DMS114 treated with DMSO at 0.1 percent for 48 hours (cell line): ENCODE data around the gene CSGALNACT2.
"Not testable (repeated sequence)": the region's sequence is repeated elsewhere in the genome, so short reads cannot be mapped to it uniquely, and the experiment has no call there.

Experiments used
- DNase-seq: peaks from one replicate; lab custom pipeline; 2025; ENCODE audit not compliant: unreplicated experiment; lab: John Stamatoyannopoulos, UW

CSGALNACT2 gene

DNA sequence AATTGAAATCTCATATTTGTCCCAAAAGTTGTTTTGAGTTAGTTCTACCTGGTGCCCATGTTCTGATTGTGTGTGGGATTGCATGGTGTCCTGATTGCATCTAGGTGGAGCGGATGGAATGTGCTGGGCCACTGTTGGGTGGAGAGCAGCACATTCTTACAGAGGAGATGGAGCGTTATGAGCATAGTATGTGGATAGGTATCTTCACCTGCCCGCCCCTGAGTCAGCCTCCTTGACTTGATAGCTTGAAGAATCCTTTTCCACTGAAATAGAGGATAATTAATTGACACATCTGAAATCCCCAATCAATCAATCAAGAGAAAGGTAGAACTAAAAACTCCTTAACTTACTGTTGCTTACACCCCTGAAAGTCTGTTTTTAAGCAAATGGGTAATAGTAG, 45.5 kb downstream of the CSGALNACT2 start:
- not testable (repeated sequence) for DNase-seq

DNA sequence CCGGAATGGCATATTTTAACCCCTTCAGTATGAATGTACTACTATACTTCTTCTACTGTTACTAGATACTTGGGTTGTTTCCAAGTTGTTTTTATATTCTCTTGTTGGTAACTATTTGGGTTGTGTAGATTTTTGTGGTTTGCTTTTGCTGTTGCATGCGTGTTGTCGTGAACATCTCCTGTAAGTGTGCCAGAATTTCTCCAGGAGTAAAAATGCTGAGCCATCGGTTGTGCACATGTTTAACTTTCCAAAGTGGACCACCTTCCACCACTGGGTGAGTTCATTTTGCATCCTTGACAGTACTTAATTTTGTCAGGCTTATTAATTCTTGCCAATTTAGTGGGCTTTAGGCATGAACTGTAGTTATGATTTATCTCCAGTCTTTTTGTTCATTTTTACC, 47.9 kb downstream of the CSGALNACT2 start:
- no peak for DNase-seq

DNA sequence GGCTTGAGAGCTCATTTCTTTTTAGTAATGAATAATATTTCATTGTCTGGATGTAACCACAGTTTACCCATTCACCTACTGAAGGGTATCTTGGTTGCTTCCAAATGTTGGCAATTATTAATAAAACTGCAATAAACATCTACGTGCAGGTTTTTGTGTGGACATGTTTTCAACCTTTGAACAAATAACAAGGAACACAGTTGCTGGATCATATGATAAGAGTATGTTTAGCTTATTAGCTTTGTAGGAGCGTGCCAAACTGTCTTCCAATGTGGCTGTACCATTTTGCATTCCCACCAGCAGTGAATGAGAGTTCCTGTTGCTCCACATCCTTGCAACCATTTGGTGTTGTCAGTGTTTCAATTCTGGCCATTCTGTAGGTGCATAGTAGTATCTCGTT, 49.0 kb downstream of the CSGALNACT2 start:
- no peak for DNase-seq

DNA sequence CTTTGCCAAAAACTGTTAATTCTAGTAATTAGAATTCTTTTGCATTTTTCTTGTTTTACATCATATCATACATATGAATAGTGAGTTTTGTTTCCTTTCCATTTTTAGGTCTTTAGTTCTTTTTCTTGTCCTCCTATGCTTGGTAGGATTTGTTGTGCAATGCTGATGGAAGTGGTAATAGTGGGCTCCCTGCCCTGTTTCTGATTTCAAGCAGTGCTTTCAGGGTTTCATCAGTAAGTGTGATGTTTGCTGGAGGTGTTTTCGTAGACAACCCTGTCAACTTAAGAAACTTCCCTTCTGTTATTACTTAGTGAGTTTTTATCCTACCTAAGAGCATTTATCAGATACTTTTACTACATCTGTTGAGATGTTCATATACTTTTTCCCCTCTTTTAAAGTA, 50.5 kb downstream of the CSGALNACT2 start:
- DNase-seq: no peak

DNA sequence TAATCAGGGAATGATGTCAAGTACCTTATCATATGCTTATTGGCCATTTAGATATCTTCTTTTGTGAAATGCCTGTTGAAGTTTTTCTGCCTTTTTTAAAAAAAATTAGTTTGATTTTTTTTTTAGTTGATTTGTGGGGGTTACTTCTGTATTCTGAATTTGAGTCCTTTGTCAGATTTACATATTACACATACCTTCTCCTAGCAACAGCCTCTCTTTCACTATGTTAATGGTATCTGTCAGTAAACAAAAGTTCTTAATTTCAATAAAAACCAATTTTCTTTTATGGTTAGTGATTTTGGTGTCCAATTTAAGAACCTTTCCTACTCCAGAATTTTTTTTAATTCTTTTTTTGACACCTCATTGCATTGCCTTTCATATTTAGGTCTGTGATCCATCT, 52.0 kb downstream of the CSGALNACT2 start:
- no peak for DNase-seq

DNA sequence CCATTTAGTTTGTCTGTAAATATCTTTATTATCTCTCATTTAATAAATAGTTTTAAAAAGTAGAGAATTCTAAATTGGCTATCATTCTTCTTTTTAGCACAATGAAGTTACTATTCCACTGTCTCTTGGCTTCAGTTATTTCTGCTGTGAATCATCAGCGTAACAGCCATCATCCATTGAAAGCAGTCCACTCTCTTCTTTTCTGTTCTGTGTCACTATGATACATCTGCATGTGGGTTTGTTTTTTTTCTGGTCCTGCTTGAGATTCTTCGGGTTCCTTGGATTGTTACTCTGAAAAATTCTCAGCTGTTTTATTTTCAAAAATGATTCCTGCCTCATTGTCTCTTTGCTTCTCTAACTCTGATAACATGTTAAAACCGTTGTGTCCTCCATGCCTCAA, 52.5 kb downstream of the CSGALNACT2 start:
- no peak for DNase-seq

DNA sequence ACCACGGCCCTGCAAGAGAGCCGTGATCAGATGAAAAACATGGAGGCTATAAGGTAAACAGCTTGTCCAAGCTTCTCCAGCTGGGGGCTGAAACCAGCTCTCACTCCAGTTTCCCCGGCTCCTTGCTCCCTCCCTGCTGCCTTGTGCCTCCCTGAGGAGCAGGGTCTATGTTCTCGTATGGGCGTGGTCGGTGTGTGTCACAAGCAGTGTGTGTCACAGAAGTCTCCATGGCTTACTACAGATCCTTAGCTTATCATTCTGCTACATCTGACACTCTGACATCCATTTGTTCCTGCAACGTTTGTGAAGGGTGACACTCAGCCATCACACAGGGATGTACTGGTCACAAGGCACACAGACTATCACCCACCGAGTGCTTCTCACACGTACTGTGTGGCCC, 54.6 kb downstream of the CSGALNACT2 start:
- DNase-seq: no peak

DNA sequence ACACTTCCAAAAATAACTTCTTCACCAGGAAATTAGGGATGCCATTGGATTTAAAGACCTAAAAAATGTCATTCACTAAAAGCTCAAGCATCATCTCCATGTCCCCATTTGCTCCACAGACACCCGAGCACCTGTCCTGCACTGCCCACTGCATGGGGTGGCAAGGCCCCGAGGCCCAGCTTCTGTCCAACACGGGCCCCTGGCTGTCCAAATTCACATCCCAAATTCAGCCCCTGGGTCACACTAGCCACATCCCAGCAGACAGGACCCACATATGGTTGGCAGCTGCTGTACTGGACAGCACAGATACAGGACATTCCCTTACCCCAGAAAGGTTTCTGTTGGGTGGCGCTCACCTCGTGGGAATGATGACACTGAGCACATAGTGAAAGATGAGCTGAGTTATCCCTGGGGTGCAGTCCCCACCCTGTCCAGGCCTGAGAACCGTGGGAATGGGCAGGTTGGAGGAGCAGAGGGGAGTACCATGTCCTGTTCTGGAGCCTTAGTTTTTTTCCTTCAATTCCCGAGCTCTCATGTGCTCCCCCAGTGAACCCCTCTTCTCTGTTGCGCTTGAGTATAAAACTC, 55.3 kb downstream of the CSGALNACT2 start:
- no peak for DNase-seq

DNA sequence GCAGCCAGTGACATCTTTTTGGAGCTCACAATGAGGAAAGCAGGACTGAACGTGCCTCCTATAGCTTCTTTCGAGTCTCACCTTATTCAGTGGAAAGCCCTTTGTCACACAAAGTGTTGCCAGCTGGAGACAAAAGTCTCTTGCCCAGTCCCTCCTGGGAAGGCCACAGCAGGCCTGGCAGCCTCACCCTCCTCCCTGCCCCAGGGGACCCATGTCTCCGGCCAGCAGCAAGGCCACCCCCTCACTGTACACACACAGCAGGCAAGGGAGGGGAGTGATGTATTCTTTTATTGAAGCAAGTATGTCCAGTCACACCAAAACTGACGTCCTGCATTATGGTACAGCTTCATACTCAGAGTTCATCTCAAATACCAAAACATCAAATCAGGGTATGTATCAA, 56.0 kb downstream of the CSGALNACT2 start:
- no peak for DNase-seq

DNA sequence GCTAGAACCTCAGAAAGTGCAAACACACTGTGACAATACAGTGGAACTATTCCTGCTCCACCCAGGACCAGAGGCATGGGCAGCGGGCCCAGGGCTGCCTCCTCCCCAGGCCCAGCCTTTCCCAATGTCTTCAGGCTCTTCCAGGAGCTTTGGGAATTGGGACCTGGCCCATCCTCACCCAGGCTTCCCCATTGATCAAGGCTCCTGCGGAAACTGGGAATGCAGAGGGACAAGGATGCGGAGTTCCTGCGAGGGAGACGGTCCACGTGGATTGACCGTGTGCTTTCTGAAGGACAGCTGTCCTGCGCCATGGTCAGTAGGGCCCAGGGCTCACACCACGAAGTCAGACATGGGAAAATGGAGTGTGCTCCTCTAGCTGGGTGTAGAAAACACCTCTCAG, 56.6 kb downstream of the CSGALNACT2 start:
- DNase-seq: no peak

DNA sequence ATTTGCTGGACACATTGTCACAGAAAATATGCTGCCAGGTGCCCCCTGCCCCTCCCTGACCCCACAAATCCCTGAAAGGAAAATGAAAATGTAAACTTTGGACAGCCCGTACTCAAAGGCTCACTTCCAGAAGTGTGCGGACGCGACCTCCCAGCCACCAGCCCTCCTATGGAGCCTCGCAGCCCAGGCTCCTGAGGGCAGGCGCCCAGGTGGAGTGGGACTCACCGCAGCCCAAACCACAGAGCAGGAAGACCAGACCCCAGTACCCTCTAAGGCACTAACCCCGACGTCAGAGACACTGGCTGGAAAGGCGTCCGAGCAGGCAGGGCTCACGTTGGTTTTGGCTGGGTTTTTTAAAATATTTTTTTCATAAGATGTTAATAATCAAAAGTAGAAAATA, 57.3 kb downstream of the CSGALNACT2 start:
- no peak for DNase-seq

DNA sequence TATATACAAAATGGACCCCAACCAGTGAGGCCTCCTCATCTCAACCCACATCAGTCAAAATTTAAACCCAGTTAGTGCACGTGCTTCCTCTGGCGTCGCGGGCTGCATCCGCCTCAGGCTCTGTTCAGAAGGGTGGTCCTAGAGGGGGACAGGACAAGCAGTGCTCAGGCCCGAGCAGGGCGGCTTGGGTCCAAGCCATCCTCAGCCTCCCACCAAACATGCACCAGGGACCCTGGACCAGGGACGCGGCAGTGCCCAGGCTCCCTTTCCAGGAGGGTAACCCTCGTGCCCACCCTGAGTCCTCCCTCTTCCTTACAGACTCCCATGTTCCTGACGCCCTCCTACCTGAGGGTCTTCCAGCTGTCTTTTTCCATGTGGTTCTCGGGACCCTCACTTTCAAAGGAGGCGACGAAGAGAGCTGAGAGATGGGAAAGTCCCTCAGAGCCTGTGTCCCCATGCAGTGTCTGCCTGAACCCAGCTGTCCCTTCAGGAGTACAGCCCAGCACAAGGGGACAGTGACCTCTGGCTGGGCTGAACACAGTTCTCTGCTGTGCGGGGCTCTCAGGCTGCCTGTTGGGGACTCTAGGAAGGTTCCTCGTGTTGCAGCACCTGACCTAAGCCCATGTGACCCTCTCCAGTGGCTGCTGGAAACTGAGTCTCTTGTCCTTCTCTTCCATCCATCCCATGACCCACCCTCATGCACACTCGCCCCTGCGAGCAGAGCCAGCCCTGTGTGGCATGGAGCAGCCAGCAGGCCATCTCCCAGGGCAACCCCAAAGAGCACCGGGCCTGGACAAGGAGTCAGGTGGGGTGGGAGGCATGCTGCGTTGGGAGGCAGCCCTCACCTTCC, 58.1 kb downstream of the CSGALNACT2 start:
- no peak for DNase-seq

DNA sequence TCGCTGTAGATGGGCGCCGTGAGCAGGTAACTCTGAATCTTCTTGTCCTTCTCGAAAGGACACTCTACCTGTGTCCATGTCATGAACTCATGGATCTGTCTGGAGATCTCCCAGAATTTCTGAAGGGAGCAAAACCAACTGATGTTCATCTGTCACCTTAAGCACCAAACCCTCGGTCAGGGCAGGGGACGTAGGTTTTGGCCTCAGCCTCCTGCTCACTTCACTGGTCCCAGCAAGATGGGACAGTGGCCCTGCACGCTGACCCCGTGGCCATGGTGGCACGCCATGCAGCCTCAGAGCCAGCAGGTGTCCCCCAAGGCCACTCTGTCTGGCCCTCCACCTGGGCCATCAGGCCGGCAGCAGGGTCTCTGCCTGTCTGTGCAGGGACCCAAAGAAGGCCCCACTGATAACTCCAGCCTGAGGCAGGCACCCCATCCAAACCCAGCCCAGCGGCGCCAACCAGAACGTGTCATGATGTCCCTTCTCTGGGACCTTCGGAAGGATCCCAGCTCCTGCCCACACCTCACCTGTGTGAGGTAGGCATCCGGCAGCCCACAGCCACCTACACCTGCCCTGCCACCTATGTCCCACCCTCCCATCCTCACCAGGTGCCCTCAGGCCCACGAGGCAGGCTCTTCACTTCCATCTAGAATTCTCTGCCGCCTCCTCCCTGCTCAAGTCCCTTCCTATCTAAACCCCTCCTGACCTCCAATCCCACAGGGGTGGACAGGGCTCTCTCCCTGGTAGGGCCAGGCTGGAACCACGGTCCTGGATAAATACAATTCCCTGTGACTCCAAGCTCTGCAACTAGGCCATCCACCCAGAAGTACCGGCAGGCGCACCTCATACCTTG, 59.0 kb downstream of the CSGALNACT2 start:
- DNase-seq: no peak

DNA sequence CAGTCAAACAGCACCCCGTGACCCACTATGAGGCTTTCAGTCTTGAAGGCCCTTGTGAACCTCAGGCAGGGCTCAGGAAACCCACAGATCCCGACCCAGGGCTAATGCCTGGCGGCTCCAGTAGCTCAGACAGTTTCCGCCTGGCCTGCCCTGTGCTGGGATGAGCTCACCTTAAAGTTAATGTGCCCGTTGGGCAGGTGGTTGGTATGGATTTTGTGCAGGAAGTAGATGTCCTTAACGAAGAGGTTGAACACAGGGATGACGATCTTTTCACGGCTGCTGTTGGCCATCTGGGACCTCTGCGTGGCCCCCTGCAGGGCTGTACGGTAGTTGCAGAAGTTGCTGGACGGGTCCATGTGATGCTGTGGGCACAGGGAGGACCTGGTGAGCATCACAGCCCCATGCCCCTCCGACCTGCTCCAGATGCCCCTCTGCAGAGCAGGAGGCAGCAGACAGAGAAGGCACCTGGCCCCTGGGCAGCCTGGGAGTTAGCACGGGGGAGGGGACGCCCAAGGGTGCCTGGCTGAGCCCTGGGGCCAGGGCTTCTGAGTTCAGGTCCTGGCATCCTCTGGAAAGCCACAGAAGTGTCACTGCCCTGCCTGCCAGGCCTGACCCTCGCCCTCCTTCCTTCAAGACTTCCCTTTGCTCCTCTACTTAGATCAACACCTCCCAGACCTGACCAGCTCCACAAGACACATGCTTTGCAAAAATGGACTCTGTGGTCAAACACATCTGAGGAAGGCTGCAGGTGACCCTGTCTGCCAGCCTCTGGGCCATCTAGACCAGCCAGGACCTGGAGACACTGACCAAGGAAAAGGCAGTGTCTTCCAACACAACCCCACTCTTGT, 59.8 kb downstream of the CSGALNACT2 start:
- no peak for DNase-seq

DNA sequence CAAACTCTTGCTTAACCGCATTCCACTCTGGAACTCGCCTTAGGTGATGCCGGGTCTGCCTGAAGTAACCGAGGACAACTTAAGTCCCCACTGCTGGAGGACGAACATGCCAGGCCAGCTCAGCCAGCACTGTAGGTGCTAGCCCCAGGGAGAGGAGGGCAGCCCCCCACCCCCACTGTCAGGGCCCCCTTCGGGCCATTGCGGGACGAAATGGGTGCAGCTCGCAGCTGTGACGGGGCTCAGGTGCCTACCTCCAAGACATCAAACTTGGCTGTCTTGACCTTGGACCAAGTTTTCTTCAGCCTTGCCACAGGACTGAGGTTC, 60.4 kb downstream of the CSGALNACT2 start:
- no peak for DNase-seq

DNA sequence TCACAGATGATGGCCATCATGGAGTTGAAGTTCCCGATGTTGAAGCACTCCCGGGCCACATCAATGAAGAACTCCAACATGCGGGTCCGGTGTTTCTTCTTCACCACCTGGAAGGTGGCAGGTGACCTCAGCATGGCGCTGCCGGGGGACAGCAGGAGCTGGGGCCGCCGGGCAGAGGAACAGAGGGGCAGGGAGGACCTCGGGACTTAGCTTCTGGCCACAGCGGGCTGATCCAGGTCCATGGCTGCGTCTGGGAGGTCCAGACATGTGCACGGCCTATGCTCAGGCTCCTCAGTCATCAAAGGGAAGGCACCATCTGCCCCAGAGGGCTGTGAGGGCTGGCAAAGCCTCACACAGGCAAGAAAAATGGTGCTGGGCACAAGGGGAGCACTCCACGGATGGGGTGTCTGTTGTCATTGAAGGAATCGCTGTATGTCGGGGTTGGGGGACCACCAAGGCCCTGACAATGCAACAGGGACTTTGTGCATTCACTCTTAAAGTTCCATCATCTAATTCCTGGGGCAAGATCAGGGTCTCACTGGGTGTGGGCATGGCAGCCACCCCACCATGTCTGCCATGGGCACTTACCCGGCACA, 60.9 kb downstream of the CSGALNACT2 start:
- no peak for DNase-seq

DNA sequence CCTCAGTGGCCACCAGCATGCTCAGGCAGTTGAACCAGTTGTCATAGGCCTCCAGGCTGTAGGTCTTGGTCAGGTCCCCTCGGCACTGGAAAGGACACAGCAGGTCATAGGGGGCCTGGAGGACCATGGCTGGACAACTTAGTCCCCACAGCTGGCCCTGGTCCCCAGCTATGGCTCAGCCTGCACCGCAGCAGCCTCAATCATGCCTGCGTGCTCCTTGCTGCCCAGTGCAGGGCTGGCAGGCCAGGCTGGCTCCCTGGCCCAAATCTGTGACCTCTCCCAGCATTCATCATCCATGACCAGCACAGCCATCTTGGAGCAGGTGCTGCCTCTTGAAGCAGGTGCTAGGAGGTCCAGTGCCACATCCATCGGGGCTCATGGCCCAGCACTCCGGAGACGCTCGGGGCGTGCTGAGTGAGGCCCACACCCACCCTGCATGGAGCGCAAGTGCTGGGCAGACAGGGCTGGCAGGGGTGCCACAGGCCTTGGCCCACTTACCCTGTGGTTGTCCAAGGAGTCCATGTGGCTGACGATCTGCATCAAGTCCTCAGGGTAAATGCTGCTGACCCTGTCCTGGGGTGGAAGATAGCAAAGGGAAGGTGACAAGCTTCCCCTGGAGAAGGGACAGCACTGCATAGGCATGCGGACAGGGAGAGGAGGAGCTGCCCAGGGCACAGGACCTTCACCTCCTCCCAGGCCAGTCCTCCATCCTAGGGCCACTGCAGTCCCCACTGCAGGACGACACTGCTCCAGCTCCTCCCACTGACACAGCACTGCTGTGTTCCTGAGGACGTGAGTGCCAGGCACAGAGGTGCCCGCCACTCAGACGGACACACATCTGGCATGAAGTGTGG, 61.7 kb downstream of the CSGALNACT2 start:
- no peak for DNase-seq

DNA sequence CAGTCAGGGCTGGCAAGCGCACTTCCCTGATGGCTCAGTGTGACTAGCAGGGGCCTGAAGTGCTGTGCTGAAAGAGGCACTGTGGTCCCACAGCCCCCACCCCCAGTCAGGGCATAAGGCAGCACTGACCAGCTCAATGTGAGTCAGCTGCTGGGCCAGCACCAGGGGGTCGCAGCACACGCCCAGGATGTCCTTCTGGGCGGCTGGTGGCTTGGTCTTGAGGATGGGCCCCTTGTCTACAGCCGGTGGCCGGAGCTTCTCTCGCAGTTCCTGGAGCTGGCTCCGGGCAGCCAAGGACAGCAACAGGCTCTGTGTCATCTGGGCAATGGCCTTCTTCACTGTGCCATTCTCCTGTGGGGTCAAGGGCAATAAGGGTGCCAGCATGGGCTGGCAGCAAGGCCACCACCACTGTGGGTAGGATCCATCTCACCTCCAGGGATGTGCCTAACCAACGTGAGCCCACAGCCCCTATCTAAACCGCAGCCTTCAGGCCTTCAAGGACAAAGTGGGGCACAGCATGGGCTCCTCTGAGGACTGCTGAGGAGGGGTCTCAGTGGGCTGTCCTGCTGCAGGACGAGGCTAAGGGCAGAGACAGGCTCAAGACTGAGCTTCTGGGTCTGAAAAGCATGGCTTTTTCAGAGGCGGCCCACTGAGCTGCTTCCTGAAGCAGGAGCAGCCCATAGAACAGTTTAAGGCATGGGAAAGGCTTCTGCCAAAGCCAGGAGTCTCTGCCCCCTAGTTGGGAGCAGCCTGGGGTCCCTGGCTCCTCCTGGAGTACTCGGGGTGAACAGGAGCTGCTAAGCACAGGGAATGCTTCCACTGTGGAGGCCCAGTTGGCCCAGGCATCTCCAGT, 62.5 kb downstream of the CSGALNACT2 start:
- no peak for DNase-seq
